Lower lobe of right lung (tissue), 2 donors: Measurements from ENCODE around the gene BSN. TPM values are rescaled to one million over a fixed set of nuclear protein-coding genes. Genes with fewer than 3 reads are reported as not detected.

Source experiments
- ATAC-seq, 2 donors: fragments of 200-7000 bp; cut with Tn5 transposase; one replicate each; pipeline ENCODE4 v1.9.1; 2020 to 2022; ENCODE audit warnings: mild to moderate bottlenecking in 2 of 2, moderate library complexity in 2 of 2
- DNase-seq: peaks from one replicate; pipeline ENCODE4 v3.0.0-alpha.2; 2020
- H3K27ac ChIP-seq: fragments of 200-600 bp; one replicate; pipeline ENCODE4 v1.8.0; 2022
- H3K27me3 ChIP-seq: fragments of 200-600 bp; one replicate; pipeline ENCODE4 v1.8.0; 2022; ENCODE audit warnings: low read depth
- H3K36me3 ChIP-seq: fragments of 200-600 bp; one replicate; pipeline ENCODE4 v1.8.0; 2022; ENCODE audit warnings: mild to moderate bottlenecking
- H3K4me1 ChIP-seq: fragments of 200-600 bp; one replicate; pipeline ENCODE4 v1.8.0; 2022
- H3K4me3 ChIP-seq: fragments of 200-600 bp; one replicate; pipeline ENCODE4 v1.8.0; 2022; ENCODE audit warnings: mild to moderate bottlenecking
- H3K9me3 ChIP-seq: fragments of 200-600 bp; one replicate; pipeline ENCODE4 v1.8.0; 2022
- CTCF ChIP-seq: fragments of 200-600 bp; IDR thresholded peaks from one replicate; pipeline ENCODE4 v1.8.0; 2022; ENCODE audit warnings: antibody characterized with exemption, mild to moderate bottlenecking
- intact Hi-C: fragments of 100-400 bp; cut with DNase I; formaldehyde crosslinking; loops from one replicate; pipeline ENCODE4 v1.11.0; 2022
- total RNA-seq: library from RNA; stranded (reverse); fragmentation: NEBNext Ultra II Directional; extraction: Animal tissue kit (Norgen Biotek cat#: 25700); gene quantifications from one replicate; pipeline ENCODE4 v1.2.1, GENCODE V29; 2021
- donor health status: DM: no; HTN: yes; CAD: no; lungs with severe emphysema.

BSN gene
- total RNA-seq, 1 donor from 2014 or later: 0.35 TPM

- no peak overlapping the region for H3K4me3 ChIP-seq
- ATAC-seq (no peak), DNase-seq (no peak)
Observed at GRCh38 chr3:49616491-49616941, 62.2 kb downstream of the BSN start.

GRCh38 chr3:49617390-49618013 lies 63.2 kb downstream of the BSN start:
- DNase-seq: no peak
- H3K36me3 ChIP-seq: no peaks in the 10 kb centered on the region
- no peaks in the 10 kb centered on the region for H3K4me1 ChIP-seq
- no peak for TF ChIP-seq CTCF
- no peak overlapping the region for H3K4me3 ChIP-seq
- ATAC-seq: no peak
- intact Hi-C loops: no loop called here
- H3K9me3 ChIP-seq: no peaks in the 10 kb centered on the region
- H3K27ac ChIP-seq: no peak overlapping the region
- no peaks in the 10 kb centered on the region for H3K27me3 ChIP-seq

More at GRCh38 chr3:49616491-49616941, 62.2 kb downstream of the BSN start:
- Histone ChIP-seq H3K4me1 (no peaks in the 10 kb centered on the region), H3K36me3 (no peaks in the 10 kb centered on the region), H3K27me3 (no peaks in the 10 kb centered on the region), H3K9me3 (peaks cover 4% of the 10 kb centered on the region), H3K27ac (no peak overlapping the region)
- intact Hi-C loops: no loop called here
- no peak for TF ChIP-seq CTCF

- no peak for TF ChIP-seq CTCF
- H3K9me3 ChIP-seq: no peaks in the 10 kb centered on the region
- H3K4me1 ChIP-seq: no peaks in the 10 kb centered on the region
- no peaks in the 10 kb centered on the region for H3K27me3 ChIP-seq
- H3K27ac ChIP-seq: no peak overlapping the region
- intact Hi-C loops: no loop called here
- ATAC-seq (no peak), DNase-seq (no peak)
- H3K4me3 ChIP-seq: no peak overlapping the region
- H3K36me3 ChIP-seq: no peaks in the 10 kb centered on the region
Observed at GRCh38 chr3:49618412-49618811, 64.1 kb downstream of the BSN start.

- intact Hi-C loops: no loop called here
- DNase-seq (no peak), ATAC-seq (no peak)
- Histone ChIP-seq H3K4me3 (no peak overlapping the region), H3K36me3 (no peaks in the 10 kb centered on the region), H3K9me3 (no peaks in the 10 kb centered on the region), H3K4me1 (no peaks in the 10 kb centered on the region), H3K27me3 (no peaks in the 10 kb centered on the region), H3K27ac (no peak overlapping the region)
- no peak for TF ChIP-seq CTCF
Observed at GRCh38 chr3:49619649-49620048, 65.4 kb downstream of the BSN start.

GRCh38 chr3:49620728-49621127 lies 66.5 kb downstream of the BSN start:
- Histone ChIP-seq H3K4me3 (no peak overlapping the region), H3K4me1 (no peaks in the 10 kb centered on the region), H3K27me3 (no peaks in the 10 kb centered on the region), H3K36me3 (no peaks in the 10 kb centered on the region), H3K27ac (no peak overlapping the region), H3K9me3 (no peaks in the 10 kb centered on the region)
- intact Hi-C loops: no loop called here
- no peak for TF ChIP-seq CTCF
- ATAC-seq (no peak), DNase-seq (no peak)
